GM18520 (cell line): Measurements from ENCODE around the gene RNF11.

Source experiments
- ATAC-seq: cut with Tn5 transposase; IDR thresholded peaks from one replicate; pipeline ENCODE4 v1.9.1; 2021; ENCODE audit not compliant: unreplicated experiment

Gene RNF11

DNA sequence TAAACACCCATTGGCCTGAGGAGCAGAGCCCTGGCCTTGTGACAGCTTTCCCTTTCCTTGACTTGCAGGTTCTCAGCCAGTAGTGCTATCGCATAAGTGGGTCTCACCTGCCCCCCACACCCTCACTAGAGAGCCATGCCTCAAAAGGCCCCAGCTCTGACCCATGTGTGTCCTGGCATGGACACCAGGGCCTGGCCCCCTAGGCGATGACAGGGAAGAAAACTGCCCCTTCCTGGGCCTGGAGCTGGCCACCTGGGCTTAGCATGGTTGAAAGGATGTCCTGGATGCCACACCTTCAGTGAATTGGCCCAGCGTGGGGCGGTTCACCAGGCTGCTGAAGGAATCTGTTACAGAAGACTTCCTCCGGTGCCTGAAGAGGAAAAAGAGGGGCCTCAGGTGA lies 75.8 kb downstream of the RNF11 start:
- no peak for ATAC-seq

DNA sequence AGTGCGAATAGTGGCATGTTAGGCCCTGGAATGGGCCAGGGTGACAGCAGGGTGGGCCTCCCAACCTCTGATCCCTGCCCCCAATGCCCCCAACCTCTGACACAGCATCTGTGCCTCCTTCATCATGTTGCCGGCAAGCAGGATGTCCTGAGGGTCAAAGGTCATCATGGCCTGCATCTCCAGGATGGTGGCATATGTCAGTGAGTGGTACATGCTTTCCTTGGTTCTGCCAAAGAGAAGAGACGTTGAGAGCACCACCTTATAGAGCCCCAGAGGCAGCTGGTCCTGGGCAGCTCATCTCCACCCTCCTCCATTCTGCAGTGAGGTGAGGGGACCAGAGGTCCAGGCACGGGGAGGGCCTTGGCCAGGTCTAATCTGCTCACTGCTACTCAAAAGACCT lies 76.6 kb downstream of the RNF11 start:
- no peak for ATAC-seq

DNA sequence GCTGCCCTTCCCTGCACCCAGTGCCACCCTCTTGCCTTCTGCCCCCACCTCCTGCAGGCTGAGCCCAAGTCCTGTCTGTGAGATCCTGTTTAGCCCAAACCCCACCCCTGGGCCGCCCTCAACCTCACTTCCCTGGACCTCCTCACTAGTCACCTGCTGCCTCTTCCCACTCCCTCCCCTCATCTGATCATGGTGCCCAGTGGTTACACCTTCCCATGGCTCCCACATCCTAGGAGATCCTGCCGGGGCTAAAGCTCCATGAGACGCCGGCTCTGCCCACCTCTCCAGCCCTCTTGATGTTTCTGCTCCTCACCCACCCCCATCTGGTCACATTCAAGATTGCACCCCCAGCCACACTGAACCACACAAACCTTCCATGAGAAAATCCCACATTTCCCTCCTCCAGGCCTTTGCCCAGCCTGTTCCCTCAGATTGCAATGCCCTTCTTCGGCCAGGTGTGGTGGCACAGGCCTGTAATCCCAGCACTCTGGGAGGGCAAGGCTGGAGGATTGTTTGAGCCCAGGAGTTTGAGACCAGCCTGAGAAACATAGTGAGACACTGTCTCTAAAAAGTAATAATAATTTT lies 77.3 kb downstream of the RNF11 start:
- no peak for ATAC-seq

GRCh38 chr1:51313961-51314777 lies 78.1 kb downstream of the RNF11 start:
- no peak for ATAC-seq

DNA sequence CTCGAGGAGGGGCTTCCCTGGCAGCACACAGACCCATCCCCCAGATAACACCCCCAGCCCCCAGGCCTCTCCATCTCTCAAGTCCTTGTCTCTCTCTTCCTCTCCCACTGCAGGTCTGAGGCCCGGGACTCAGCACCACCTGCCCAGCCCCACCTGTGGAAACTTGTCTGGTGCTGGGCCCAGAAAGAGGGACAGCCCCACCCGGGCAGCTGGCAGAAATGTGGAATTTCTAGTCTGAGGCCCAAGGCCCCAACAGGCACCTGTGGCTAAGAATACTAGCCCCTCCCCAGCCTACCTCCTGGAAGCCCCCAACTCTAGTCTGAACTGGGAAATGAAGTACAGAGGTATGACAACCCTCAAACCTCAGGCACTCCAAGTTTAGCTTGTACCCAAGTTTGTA lies 78.9 kb downstream of the RNF11 start:
- ATAC-seq, result no peak

DNA sequence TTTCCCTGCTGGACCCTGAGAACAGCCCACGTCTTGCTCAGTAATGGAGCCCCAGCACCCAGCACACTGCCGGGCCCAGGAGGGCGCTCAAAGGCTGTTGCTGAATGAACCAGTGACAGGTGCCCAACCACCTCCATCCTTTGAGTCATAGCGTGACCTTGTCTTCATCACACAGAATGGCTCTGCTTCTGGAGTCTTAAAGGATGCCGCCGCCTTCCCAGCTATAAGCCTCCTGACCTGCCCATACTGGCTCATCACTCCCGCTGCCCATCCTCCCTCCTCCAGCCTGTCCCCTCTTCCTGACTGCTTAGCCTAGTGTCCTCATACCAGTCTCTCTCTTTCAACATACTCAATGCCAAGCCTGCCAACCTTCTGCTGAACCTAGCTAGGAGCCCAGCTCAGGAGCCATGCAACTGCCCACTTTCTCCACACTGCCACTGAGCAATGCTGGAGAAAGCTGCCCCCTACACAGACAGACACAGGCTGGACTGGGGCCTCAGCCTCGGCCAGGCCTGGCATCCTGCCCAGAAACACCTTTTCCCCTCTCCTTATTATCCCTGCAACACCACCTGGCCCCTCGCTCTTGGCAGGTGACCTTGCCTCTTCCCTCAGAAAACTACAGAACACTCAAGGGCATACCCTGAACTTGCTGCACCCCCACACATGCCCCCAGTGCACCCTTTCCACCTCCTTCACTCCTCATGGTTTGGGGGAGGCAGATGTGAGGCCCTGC lies 80.2 kb downstream of the RNF11 start:
- ATAC-seq, result no peak

DNA sequence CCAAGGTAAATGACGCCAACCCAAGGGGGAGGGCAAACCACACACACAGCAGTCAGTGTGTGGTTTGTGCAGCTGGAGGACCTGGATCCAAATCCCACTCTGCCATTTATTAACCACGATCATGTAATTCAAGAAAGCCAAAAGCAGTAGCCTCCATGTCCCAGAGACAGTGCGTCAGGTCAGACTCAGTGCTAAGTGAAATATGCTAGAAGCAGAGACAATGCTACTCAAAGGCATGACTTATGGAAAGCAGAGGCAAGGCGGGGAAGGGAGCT lies 80.7 kb downstream of the RNF11 start:
- no peak for ATAC-seq

GRCh38 chr1:51317798-51318197 lies 81.7 kb downstream of the RNF11 start:
- no peak for ATAC-seq

DNA sequence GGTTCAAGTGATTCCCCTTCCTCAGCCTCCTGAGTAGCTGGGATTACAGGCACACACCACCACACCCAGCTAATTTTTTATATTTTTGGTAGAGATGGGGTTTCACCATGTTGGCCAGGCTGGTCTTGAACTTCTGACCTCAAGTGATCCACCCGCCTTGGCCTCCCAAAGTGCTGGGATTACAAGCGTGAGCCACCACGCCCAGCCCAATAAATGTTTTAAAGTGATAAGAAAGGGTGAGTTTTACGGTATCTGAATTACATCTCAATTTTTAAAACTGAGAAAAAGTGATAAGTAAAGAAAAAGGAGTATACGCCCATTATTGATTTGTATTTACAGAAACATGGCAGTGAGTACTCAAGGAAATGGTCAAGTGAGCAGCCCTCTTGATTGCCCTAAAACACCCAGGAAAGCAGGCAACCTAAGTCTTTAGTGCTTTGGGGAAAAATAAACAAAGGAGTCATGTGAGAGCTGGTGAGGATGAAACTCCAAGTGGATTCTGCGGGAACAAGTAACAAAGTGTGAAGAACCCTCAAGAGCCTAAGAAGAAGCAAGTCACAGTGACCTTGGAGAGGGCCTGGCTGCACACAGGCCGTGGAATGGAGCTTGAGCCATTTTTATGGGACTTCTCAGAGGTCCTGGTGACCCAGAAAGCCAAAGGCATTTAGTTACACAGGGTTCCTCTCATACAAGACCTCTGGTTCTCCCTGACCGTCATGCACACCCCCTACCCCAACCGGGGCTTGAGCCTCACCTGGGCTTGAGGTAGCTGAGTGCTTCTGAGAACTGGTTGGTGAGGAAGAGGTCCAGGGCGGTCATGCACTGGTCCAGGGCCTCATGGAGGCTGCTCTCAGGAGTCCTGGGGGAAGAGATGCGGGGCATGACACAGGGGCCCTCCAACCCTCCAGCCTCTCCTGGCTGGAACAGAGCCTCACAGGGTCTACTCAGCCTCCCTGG lies 85.2 kb downstream of the RNF11 start:
- no peak for ATAC-seq

DNA sequence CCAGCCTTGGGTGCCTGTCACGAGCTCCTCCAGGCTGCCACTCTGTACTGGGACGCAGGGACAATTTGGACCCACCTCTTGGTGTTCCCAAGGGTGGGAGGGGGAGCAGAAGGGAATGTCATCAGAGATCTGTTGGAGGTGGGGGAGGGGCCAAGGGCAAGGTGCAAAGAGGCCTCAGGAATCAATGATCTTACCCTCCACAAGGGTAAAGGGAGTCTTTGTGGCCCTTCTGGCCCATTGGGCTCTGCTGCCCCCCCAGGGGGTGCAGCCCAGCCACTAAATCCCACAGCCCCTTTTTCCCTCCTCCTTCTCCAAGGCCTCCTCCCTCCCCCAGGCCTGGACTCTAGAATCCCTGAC lies 85.8 kb downstream of the RNF11 start:
- ATAC-seq, result no peak

DNA sequence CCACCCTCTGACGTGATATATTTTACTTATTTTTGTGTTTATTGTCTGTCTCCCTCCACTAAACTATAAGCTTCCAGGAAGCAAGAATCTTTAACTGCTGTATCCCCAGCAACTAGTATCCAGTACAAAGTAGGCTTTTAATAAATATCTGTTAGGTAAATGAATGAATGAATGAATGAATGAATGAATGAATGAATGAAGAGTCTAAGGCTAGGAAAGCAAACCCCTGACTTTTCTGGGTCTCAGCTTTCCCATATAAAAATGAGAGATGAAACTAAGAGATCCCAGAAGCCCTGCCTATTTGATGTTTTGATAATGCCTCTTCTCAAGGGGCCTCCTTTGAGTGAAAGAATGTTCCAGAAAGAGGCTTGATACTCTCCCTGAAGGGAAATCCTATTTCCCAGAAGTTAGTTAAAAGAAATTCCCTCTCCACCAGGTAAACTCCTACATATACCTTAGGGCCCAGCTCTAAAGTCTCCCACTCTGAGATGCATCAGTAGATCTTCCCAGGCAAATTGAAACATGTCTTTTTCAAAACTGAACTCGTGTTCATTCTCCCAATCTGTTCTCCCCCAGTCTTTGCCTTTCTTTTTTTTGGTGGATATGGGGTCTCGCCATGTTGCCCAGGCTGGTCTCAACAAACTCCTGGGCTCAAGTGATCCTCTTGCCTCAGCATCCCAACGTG lies 86.5 kb downstream of the RNF11 start:
- ATAC-seq, result no peak
